AG08395 (cell line): Measurements from ENCODE around the gene SUCLG2.

Experiments used
- DNase-seq: peaks from one replicate; pipeline ENCODE4 v3.0.0; 2012; ENCODE audit warnings: mixed read lengths, low spot score

Gene SUCLG2, protein sequence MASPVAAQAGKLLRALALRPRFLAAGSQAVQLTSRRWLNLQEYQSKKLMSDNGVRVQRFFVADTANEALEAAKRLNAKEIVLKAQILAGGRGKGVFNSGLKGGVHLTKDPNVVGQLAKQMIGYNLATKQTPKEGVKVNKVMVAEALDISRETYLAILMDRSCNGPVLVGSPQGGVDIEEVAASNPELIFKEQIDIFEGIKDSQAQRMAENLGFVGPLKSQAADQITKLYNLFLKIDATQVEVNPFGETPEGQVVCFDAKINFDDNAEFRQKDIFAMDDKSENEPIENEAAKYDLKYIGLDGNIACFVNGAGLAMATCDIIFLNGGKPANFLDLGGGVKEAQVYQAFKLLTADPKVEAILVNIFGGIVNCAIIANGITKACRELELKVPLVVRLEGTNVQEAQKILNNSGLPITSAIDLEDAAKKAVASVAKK

DNA sequence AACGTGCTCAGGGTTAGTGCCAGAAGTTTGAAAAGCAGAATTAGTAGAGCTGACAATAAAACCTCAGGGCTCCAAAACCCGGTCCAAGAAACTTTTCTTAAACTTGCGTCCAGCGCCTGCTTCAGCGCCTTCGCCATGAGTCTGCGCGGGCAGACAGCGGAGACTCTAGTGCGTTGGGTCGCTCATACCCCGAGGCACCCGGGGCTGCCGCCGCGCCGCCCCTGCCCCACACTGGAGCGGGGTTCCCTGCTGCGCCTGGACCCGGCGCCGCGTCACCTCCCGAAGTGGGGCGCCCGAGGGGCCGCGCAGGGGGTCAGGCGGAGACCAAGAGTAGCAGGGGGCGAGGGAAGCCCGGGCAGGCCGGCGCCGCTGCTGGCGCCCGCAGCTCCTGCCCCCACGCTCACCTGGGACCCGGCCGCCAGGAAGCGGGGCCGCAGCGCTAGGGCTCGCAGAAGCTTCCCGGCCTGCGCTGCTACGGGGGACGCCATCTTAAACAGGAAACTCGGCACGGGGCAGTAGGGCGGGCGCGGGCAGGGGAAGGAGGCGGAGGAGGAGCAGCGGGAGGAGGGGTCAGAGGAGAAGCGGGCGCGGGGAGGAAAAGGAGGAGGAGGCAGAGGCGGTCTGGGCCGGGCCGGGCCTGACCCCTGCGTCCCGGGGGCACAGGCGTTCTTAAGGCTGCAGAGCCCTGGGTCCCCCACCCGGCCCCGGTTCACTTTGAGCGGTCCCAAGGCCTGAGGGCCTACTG lies at the start of gene SUCLG2:
Gene SUCLG2, minus strand, starts transcription at position 514 of the 745 bp plus-strand sequence. Its CDS starts 26 bp downstream, at position 488.
- DNase-seq: peak; percentile 86

DNA sequence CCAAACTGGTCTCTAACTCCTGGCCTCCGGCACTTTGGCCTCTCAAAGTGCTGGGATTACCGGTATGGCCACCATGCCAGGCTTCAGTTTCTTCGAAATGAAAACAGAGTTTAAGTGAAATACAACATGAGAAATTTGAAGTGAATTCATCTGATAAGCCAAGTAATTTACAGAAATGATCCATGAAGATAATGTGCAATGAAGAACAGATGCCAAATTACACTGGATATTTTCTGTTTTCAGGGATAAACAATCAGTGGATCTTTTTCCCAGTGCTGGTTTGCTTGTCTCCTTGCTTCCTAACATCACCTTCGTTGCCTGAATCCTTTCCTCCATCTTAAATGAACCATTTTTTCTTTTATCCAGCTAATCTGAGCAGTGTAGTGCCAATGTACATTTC lies 46.2 kb upstream of the SUCLG2 start:
- DNase-seq: no peak

DNA sequence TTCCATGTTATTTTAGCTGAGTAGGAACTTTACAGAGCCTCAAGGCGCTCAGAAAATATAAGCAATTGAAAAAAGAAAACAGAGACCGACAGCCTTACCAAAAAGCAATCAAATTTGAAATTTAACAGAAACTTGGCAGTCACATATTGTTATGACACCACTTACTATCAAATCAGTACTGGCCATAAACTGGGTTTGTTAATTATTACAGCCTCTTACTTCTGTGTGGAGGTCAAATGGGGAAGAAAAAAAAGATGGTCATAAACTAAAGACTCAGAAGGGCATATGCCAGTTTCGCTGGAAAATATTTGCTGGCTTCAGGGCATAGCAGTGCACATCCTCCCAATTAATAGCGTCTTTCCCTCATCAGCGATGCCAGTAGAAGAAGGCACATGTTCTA lies 45.5 kb upstream of the SUCLG2 start:
- DNase-seq: no peak

DNA sequence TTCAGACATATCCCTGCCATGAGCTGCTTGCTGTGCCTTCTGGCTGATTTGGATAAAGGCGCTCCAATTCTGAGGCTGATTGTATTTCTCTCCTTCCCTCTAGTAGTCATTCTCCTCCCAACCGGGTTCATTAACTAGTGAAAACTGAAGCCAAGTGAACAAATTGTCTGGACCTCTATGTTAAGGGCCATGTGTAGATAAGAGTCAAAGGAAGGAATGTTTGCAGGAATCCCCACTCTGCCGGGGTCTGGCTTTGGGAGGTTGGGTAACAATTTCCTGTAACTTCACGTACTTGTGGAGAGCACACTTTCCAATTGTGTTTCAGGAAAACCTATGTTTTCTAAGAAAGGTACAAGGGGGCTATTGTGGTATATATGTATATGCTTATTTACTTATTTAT lies 38.2 kb upstream of the SUCLG2 start:
- no peak for DNase-seq

DNA sequence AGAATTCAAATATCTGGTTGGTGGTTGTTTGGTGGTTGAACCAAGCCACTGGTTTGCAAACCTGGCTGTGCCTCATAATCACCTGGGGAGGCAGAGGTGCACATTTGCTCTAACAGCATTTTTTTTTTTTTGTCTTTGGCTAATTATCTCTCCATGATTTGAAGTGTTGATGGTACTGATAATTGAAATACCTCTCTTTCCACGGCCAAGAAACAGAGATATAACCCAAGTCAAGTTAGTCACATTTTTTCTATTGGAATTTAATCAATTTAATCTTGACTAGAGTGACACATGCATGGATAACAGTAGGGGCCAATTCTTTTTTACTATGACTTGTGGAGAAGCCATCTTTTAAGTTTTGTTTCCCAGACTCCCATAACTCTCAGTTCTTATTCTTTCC lies 37.5 kb upstream of the SUCLG2 start:
- DNase-seq: no peak

DNA sequence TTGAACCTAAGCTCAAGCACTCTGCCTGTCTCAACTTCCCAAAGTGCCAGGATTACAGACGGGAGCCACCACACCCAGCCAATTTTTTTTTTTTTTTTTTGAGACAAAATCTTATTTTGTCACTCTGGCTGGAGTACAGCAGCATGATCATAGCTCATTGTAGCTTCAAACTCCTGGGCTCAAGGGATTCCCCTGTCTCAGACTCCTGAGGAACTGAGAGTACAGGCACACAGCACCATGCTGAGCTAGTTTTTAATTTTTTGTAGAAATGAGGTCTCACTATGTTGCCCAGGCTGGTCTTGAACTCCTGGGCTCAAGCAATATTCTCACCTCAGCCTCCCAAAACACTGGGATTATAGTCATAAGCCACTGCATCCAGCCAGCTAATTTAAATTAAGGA lies 36.8 kb upstream of the SUCLG2 start:
- DNase-seq: no peak

DNA sequence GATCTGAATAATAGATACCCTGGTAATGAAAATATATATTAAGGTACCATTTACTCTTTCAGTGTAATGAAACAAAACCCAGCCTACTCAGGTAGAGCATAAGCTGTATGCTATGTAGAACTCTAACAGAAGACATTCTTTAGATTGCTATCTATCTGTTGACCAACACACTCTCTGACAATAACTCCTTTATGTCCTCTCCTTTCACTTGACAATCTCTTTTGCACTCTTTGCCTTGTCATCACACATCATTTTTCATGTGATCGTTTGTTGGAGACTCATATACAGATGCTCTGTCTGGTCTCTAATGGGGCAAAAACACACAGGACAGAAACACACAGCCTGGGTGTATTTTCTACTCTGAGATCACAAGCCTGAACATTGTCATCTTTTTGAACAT lies 35.4 kb upstream of the SUCLG2 start:
- DNase-seq: no peak

DNA sequence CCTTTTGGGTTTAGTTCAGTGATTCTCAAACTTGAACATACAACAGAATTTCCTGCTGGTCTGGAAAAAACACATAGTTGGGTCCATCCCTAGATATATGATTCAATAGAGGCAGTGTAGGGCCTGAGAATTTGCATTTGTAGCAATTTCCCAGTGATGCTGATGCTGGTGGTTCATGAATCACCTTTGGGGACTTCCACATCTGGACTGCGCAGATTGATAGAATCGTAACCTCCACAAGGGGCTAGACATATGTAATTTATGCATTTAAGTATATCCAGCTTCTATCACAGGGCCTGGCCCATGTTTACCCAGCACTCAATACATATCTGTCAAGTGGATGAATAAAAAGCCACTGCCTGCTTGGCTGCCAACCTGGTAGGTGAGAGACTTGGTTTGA lies 33.8 kb upstream of the SUCLG2 start:
- DNase-seq: no peak

DNA sequence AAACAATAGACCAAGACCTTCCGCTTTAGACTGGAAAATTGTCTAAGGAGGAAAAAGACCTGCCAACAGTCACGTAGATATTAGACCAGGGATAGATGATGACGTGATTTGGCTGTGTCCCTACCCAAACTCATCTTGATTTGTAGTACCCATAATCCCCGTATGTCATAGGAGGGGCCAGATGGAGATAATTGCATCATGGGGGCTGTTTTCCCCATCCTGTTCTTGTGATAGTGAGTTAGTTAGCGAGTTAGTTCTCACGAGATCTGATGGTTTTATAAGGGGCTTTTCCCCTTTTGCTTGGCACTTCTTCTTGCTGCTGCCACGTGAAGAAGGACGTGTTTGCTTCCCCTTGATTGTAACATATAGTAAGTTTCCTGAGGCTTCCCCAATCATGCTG lies 31.7 kb upstream of the SUCLG2 start:
- DNase-seq: no peak

DNA sequence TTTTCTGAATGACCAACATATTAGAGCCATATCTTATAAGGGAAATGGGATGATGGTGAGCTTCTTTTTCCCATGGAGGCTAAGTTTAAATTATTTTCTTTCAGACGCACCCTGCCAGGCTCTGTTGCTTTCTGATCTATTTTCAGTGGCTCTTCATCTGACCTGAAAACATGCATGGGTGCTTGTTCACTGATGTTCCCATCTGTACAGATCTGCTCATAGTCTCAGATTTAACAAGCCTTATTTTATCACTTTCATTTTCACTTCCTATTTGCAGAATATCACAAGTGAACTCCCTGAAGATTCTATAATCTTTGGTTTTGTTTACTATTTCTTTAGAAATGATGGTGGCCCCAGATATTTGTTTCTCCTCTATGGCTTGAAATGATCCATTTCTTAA lies 31.1 kb upstream of the SUCLG2 start:
- no peak for DNase-seq

DNA sequence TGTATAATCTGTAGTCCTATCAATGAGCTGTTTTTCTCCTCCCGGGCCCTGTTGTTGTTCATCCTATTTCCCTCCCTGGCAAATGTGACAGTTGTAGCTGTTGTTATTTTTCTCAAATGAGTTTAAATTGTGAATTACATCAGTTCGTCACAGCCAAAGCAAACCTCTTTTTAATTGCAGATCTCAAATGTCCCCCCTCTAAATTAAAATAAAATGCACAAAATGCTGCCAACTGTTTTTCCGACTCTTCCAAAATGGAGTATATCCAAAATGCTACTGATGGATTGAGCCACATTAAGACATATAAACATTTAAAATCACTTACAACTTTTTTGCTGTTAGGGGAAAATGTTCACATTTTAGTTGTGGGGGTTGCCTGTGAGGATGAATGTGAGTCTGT lies 29.8 kb upstream of the SUCLG2 start:
- no peak for DNase-seq

DNA sequence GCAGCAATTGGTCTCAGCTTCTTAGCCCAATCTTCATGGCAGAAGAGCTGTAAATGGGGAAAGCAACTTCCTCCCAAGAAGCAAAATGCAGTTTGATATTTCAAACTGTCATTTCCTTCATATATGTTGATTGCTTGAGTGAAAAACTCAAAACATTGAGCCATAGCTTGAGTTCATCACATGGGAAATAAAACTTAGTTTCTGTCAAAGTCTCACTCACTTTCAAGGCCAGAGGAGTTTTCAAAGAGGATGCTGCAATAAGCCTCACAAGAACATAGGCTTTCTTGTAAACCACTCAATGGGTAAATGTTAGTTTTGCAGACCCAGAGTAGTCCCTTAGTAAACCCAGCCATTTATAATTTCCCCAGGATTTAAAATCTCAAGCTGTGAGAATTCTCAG lies 29.1 kb upstream of the SUCLG2 start:
- no peak for DNase-seq

DNA sequence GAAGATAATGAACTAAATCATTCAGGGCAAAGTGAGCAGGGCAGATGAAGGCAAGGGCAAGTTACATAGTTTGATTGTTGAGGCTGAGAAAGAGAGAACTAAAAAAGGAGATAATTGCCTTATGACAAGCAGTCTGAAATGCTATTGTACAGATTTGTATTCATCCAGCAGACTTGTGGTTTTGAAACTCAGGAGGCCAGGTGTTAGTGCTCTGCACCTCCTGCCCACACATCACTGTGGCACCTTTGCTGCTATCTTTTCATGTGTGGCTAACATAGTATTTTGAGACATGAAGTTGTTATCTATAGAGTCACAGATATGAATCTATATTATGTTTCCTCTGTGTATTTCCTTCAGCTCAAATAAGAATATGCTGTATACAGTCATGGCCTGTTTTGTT lies 24.3 kb upstream of the SUCLG2 start:
- DNase-seq: no peak

DNA sequence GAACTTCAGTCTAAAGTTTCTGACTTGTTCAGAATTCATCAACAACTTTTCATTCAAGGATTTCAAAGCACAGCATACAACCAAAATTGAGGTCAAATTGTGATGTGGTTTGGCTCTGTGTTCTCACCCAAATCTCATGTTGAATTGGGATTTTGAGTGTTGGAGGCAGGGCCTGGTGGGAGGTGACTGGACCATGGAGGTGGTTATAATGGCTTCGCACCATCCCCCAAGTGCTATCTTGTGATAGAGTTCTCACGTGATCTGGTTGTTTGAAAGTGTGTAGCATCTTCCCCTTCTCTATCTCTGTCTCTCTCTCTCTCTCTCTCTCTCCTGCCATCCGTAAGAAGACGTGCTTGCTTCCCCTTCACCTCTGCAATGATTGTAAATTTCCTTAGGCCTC lies 19.6 kb upstream of the SUCLG2 start:
- no peak for DNase-seq

DNA sequence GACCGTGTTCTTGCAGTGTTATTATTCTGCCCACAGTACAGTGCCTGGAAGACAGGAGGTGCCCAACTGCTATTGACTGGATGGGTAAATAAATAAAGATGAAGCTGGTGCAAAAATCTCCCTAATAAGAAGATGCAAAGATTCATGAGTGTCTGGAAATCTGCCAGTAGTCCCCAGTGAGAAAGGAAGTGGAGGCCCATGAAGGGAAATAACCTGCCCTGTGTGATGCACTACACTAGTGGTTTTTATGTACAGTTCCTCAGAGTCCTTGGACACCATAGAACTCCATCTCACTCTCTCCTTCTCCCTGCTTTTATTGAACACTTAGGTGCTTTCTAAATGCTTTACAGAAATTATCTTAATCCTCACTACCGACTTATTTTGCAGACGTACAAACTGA lies 8.3 kb upstream of the SUCLG2 start:
- DNase-seq: no peak

DNA sequence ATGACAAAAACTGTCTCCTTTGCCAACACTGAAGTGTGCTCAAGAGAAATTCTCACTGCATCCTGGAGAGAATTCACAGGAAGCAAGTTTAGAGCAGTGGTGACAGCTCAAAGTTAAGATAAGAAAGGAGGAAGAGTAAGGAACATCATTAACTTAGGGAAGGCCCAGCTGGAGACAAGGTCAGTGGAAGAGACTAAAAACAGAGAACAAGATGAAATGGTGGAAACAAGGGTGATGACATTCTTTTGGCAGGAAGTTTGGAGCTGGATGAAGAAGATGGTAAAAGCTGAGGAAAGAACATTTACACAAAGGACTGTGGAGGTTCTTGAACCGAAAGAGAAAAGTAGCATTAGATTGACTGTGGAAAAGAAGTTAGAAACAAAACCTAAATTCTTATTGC lies 6.7 kb upstream of the SUCLG2 start:
- DNase-seq: no peak

DNA sequence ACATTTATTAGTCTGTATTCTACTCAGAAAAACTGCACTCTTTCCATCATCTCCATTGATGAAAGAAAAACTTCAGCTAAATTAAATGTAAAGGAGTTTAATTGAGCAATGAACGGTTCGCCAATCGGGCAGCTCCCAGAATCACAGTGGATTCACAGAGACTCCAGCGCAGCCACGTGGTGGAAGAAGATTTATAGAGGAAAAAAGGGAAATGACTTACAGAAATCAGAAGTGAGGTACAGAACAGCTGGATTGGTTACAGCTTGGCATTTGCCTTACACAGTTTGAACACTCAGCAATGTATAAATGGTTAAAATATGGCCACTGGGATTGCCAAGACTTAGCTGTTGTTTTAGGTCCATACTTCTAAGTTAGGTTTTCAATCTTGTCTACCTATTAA lies 2.8 kb upstream of the SUCLG2 start:
- DNase-seq: no peak

DNA sequence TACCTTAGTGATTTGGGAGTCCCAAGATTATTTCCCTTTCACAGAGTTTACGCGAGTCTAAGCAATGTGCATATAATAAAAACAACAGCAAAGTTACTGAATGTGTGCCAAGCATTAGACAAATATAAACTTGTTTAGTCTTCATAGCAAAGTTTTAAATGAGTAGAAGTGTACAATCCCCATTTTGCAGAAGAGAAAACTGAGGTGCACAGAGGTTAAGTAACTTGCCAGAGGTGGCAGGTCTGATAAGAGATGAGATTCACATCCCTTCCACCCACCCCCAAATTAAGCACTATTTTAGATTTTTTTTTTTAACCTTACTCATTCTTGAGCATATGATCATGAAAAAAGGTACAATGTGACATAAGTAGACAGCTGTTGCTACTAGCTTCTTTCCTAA lies 2.2 kb upstream of the SUCLG2 start:
- DNase-seq: no peak

DNA sequence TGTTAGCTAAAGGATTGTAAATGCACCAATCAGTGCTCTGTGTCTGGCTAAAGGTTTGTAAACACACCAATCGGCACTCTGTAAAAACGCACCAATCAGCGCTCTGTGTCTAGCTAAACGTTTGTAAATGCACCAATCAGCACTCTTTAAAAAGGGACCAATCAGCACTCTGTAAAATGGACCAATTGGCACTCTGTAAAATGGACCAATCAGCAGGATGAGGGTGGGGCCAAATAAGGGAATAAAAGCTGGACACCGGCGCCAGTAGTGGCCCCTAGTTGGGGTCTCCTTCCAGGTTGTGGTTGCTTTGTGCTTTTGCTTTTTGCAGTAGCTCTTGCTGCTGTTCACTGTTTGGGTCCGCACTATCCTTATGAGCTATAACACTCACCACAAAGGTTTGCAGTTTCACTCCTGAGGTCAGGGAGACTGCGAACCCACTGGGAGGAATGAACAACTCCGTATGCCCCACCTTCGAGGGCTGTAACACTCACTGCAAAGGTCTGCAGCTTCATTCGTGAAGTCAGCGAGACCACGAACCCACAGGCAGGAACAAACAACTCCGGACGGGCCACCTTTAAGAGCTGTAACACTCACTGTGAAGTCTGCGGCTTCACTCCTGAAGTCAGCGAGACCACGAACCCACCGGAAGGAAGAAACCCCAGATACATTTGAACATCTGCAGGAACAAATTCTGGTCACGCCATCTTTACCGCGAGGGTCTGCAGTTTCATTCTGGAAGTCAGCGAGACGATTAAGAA lies 1.1 kb upstream of the SUCLG2 start:
- no peak for DNase-seq

DNA sequence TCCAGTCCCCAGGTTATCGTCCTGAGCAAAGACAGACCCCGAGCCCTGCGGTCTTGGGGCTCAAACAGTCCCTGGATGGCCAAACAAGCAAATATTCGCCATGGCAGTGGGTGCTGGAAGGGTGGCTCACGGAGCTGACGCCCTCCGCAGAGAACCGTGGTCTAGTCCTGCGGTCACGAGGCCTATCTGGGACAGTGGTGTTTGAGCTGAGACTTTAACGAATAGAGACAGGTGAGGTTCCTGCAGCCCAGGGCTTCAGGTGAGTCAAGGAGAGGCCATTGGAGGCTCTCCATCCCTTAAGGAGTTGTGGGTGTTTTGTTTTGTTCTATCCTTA lies 399 bp upstream of the SUCLG2 start:
- no peak for DNase-seq

DNA sequence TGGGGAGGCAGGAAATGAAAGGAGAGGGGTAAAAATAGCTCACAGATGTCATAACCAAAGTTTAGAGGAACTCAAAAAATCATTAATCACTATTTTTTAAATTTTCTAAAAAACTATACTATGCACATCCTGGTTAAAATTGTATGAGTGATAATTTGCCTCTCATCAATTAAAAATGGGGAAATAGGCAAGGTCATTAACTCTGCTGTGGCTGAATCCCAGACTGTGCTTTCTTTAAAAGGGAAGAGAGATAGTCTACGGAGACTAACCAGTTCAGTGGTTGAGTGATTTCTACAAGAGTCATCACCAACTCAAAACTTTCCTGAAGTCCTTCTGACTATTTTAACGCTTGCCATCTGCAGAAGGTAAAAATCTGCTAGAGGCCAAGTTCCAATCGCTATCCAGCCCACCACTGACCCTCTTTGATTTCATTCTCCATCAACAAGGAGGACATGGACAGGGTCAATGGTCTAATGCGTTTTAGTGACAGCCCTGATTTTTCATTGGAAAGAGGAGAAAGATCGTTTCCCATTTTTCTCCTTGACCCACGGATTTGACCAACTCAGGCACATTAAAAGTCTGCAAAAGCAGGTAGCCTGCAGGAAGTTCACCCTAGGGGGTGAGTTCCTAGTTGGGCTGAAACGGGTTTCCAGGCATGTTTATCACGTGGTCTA lies 850 bp downstream of the SUCLG2 start:
- peak; percentile 13 for DNase-seq

DNA sequence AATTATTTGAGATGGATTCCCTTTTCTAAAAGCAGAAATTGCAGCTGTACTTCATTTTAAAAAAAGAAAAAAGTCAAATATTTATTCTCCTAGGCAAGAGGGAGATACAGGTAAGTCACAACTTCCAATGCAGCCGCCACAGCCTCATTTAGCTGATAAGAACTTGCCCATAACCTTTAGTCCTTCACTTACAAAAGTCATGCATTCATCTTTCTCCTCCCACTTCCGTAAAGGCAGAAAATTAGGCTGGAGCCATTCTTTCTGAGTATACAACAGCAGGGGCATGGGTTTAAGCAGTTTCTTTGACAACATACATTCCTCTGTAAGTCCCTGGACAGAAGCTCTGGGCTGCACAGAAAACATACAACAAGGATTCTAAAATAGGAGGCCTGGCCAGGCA lies 4.3 kb downstream of the SUCLG2 start:
- DNase-seq: no peak
